IPS-18c (cell line): ENCODE measurements around the gene HDAC3.

Source experiments
- H3K4me3 ChIP-seq: 2 replicates; pipeline ENCODE4 v1.7.0; 2013; ENCODE audit warnings: low read depth, mild to moderate bottlenecking, low read length, moderate library complexity; ENCODE audit not compliant: insufficient read depth
- H3K9me3 ChIP-seq: one replicate; pipeline ENCODE4 v1.6.1; 2013; ENCODE audit warnings: mild to moderate bottlenecking, low read length, moderate library complexity; ENCODE audit not compliant: control insufficient read depth, insufficient read depth

HDAC3 gene

GRCh38 chr5:141641634-141642267 lies 5.1 kb upstream of the HDAC3 start:
- no peaks in the 10 kb centered on the region for H3K9me3 ChIP-seq
- H3K4me3 ChIP-seq: no peak overlapping the region

GRCh38 chr5:141640698-141641097 lies 4.0 kb upstream of the HDAC3 start:
- Histone ChIP-seq H3K9me3 (no peaks in the 10 kb centered on the region), H3K4me3 (no peak overlapping the region)

- no peak overlapping the region for H3K4me3 ChIP-seq
- H3K9me3 ChIP-seq: no peaks in the 10 kb centered on the region
Measured at GRCh38 chr5:141640051-141640415, 3.4 kb upstream of the HDAC3 start.

GRCh38 chr5:141639357-141640050 lies 2.9 kb upstream of the HDAC3 start:
- Histone ChIP-seq H3K4me3 (no peak overlapping the region), H3K9me3 (no peaks in the 10 kb centered on the region)

- Histone ChIP-seq H3K4me3 (no peak overlapping the region), H3K9me3 (no peaks in the 10 kb centered on the region)
Measured at GRCh38 chr5:141638771-141639170, 2.1 kb upstream of the HDAC3 start.

GRCh38 chr5:141637767-141638419 lies 1.2 kb upstream of the HDAC3 start:
- Histone ChIP-seq H3K9me3 (no peaks in the 10 kb centered on the region), H3K4me3 (peak overlapping the region; percentile 95)

GRCh38 chr5:141637123-141637766 lies 596 bp upstream of the HDAC3 start:
- peak overlapping the region; percentile 95 for H3K4me3 ChIP-seq
- no peaks in the 10 kb centered on the region for H3K9me3 ChIP-seq

GRCh38 chr5:141636106-141636412 lies 590 bp downstream of the HDAC3 start:
- Histone ChIP-seq H3K9me3 (no peaks in the 10 kb centered on the region), H3K4me3 (peak overlapping the region; percentile 95)

GRCh38 chr5:141635646-141636045 lies 1.0 kb downstream of the HDAC3 start:
- no peaks in the 10 kb centered on the region for H3K9me3 ChIP-seq
- peak overlapping the region; percentile 95 for H3K4me3 ChIP-seq

GRCh38 chr5:141634720-141635119 lies 1.9 kb downstream of the HDAC3 start:
- no peaks in the 10 kb centered on the region for H3K9me3 ChIP-seq
- no peak overlapping the region for H3K4me3 ChIP-seq

- Histone ChIP-seq H3K4me3 (no peak overlapping the region), H3K9me3 (no peaks in the 10 kb centered on the region)
Measured at GRCh38 chr5:141633871-141634561, 2.6 kb downstream of the HDAC3 start.

GRCh38 chr5:141632650-141633049 lies 4.0 kb downstream of the HDAC3 start:
- H3K9me3 ChIP-seq: no peaks in the 10 kb centered on the region
- no peak overlapping the region for H3K4me3 ChIP-seq

GRCh38 chr5:141630570-141631140 lies 6.0 kb downstream of the HDAC3 start:
- no peaks in the 10 kb centered on the region for H3K9me3 ChIP-seq

GRCh38 chr5:141628175-141628788 lies 8.4 kb downstream of the HDAC3 start:
- Histone ChIP-seq H3K4me3 (no peak overlapping the region), H3K9me3 (no peaks in the 10 kb centered on the region)

More at GRCh38 chr5:141630570-141631140, 6.0 kb downstream of the HDAC3 start:
- H3K4me3 ChIP-seq: no peak overlapping the region

GRCh38 chr5:141623611-141624010 lies 13.0 kb downstream of the HDAC3 start:
- Histone ChIP-seq H3K9me3 (no peaks in the 10 kb centered on the region), H3K4me3 (no peak overlapping the region)

GRCh38 chr5:141623186-141623585 lies 13.5 kb downstream of the HDAC3 start:
- no peaks in the 10 kb centered on the region for H3K9me3 ChIP-seq
- H3K4me3 ChIP-seq: no peak overlapping the region
